K562 (cell line): Measurements from ENCODE around the gene SLC37A3. TPM values are rescaled to one million over a fixed set of nuclear protein-coding genes. Genes with fewer than 3 reads are reported as not detected.

Source experiments
- ATAC-seq: fragments of 200-7000 bp; cut with Tn5 transposase; 3 replicates; pipeline ENCODE4 v1.9.1; 2020; ENCODE audit warnings: moderate library complexity
- BruUV-seq: library from RNA; stranded (reverse); fragments of 400-500 nt; replicated peaks from 2 replicates; lab custom pipeline; 2021; lab: Mats Ljungman, UMichigan
- CTCF ChIA-PET: fragments of 300-600 bp; formaldehyde crosslinking; extraction: SDS; loops from one replicate; lab custom pipeline; 2021; ENCODE audit warnings: low intra/inter-chr PET ratio; lab: Yijun Ruan, JAX
- POLR2A ChIA-PET: fragments of 300-600, 350-650 bp; sonication (Branson Sonifier 250); formaldehyde crosslinking; extraction: SDS; loops from one replicate; lab custom pipeline; 2021; ENCODE audit warnings: antibody characterized with exemption, inconsistent platforms; lab: Yijun Ruan, JAX
- DNase-seq, 4 experiments: peaks; one replicate each; pipeline versions ENCODE4 v3.0.0 to v3.0.0-alpha.2; 2011 to 2018; ENCODE audit warnings: low spot score in 3 of 4, mixed read lengths in 3 of 4; ENCODE audit errors: extremely low read depth in 1 of 4
- FAIRE-seq: peaks from 2 replicates; lab custom pipeline; 2011; peaks lifted over from hg19 to GRCh38; lab: Jason Lieb, UNC
- H2AFZ ChIP-seq: 2 replicates; pipeline ENCODE4 v1.6.0; 2011; ENCODE audit warnings: low read depth, low read length, control low read depth, inconsistent platforms
- H3K27ac ChIP-seq: fragments of 200-600 bp; 3 replicates; pipeline ENCODE4 v1.8.0; 2011; ENCODE audit warnings: low read depth, mild to moderate bottlenecking, control low read depth, inconsistent platforms, low read length, moderate library complexity, mixed read lengths; ENCODE audit errors: extremely low read depth
- H3K27me3 ChIP-seq, 2 experiments: fragments of 300-600 bp in 1 of 2; 2 replicates in 1 of 2; 3 replicates in 1 of 2; pipeline versions ENCODE4 v1.6.0 to v1.8.0; 2011; ENCODE audit warnings: inconsistent platforms in 2 of 2, low read length in 2 of 2, mild to moderate bottlenecking in 1 of 2, mixed read lengths in 1 of 2, moderate library complexity in 1 of 2; ENCODE audit not compliant: control insufficient read depth in 2 of 2, insufficient read depth in 2 of 2
- H3K36me3 ChIP-seq: fragments of 300-600 bp; 3 replicates; pipeline ENCODE4 v1.8.0; 2011; ENCODE audit warnings: mild to moderate bottlenecking, low read length, inconsistent platforms; ENCODE audit not compliant: control insufficient read depth, insufficient read depth
- H3K4me1 ChIP-seq, 2 experiments: fragments of 200-600 bp in 1 of 2; replicated peaks in 1 of 2; 2 replicates in 1 of 2; 3 replicates in 1 of 2; pipeline versions ENCODE4 v1.5.1 to v1.8.0; 2011; ENCODE audit warnings: inconsistent platforms in 2 of 2, low read length in 2 of 2, mild to moderate bottlenecking in 1 of 2, mixed read lengths in 1 of 2, moderate library complexity in 1 of 2; ENCODE audit not compliant: control insufficient read depth in 2 of 2, insufficient read depth in 2 of 2
- H3K4me2 ChIP-seq: 2 replicates; pipeline ENCODE4 v1.6.1; 2011; ENCODE audit warnings: low read length, control low read depth, inconsistent platforms, mixed read lengths; ENCODE audit not compliant: insufficient read depth
- H3K4me3 ChIP-seq: fragments of 200-600 bp; sonication (generic), shearing (Covaris generic); 2 replicates; pipeline ENCODE4 v1.5.1; 2016; ENCODE audit warnings: control low read depth, inconsistent platforms
- H3K79me2 ChIP-seq: fragments of 200-600 bp; 3 replicates; pipeline ENCODE4 v1.8.0; 2011; ENCODE audit warnings: low read length, inconsistent platforms; ENCODE audit not compliant: control insufficient read depth, insufficient read depth
- H3K9ac ChIP-seq, 2 experiments: 2 replicates each; pipeline versions ENCODE4 v1.6.0 to v1.6.1; 2011; ENCODE audit warnings: low read depth in 2 of 2, low read length in 2 of 2, control low read depth in 1 of 2, inconsistent platforms in 1 of 2, mild to moderate bottlenecking in 1 of 2, mixed read lengths in 1 of 2; ENCODE audit not compliant: insufficient read depth in 1 of 2
- H3K9me1 ChIP-seq: one replicate; pipeline ENCODE4 v1.6.0; 2011; ENCODE audit warnings: inconsistent platforms, mild to moderate bottlenecking, low read length, moderate library complexity; ENCODE audit not compliant: control insufficient read depth, insufficient read depth
- H3K9me3 ChIP-seq: replicated peaks from 2 replicates; pipeline ENCODE4 v1.5.1; 2011; ENCODE audit warnings: low read depth, low read length, inconsistent platforms; ENCODE audit not compliant: control insufficient read depth, insufficient read depth
- H4K20me1 ChIP-seq: replicated peaks from 2 replicates; pipeline ENCODE4 v1.6.1; 2011; ENCODE audit warnings: low read length, inconsistent platforms, mixed read lengths; ENCODE audit not compliant: control insufficient read depth, insufficient read depth
- CBX2 ChIP-seq: fragments of 200-600 bp; sonication (generic); IDR thresholded peaks from one replicate; pipeline ENCODE4 v1.6.1; 2012; ENCODE audit warnings: mild to moderate bottlenecking, low read length, inconsistent platforms; ENCODE audit not compliant: insufficient read depth, poor library complexity, severe bottlenecking
- CLOCK ChIP-seq: fragments of 250-450 bp; sonication (Bioruptor Pico); IDR thresholded peaks from 2 replicates; pipeline ENCODE4 v1.4.0; 2020; ENCODE audit warnings: mild to moderate bottlenecking, moderate library complexity, borderline replicate concordance
- CREB1 ChIP-seq, 2 experiments: sonication (generic) in 1 of 2; formaldehyde crosslinking in 1 of 2; IDR thresholded peaks; 2 replicates each; pipeline versions ENCODE4 v1.6.1 to v1.8.0; 2012 to 2022; ENCODE audit warnings: inconsistent platforms in 1 of 2, mild to moderate bottlenecking in 1 of 2, missing genetic modification reagents in 1 of 2, moderate library complexity in 1 of 2
- CSDE1 ChIP-seq, 2 experiments: fragments of 450-650 bp; IDR thresholded peaks; 2 replicates each; pipeline ENCODE4 v1.6.1; 2016; ENCODE audit warnings: mild to moderate bottlenecking in 1 of 2
- CTBP1 ChIP-seq: fragments of 450-650 bp; IDR thresholded peaks from 2 replicates; pipeline ENCODE4 v1.6.1; 2016; ENCODE audit warnings: borderline replicate concordance
- ETV5 ChIP-seq: sonication (generic); formaldehyde crosslinking; IDR thresholded peaks from 2 replicates; pipeline ENCODE4 v1.4.0; 2020; ENCODE audit warnings: low read depth, mild to moderate bottlenecking, missing genetic modification reagents
- JUND ChIP-seq, 2 experiments: IDR thresholded peaks; 2 replicates in 1 of 2; 3 replicates in 1 of 2; pipeline ENCODE4 v1.6.1; 2011; ENCODE audit warnings: borderline replicate concordance in 2 of 2, low read depth in 2 of 2, low read length in 2 of 2, improper control_type of control experiment in 1 of 2, missing biosample characterization in 1 of 2, missing genetic modification characterization in 1 of 2, missing genetic modification reagents in 1 of 2
- RAD21 ChIP-seq, 2 experiments: fragments of 250-450 bp in 1 of 2; fragments of 450-650 bp in 1 of 2; sonication (Bioruptor Pico) in 1 of 2; formaldehyde crosslinking in 1 of 2; IDR thresholded peaks in 1 of 2; conservative IDR thresholded peaks in 1 of 2; 2 replicates each; pipeline versions ENCODE4 v1.4.0 to v1.8.0; 2020 to 2022; ENCODE audit warnings: mild to moderate bottlenecking in 2 of 2, moderate library complexity in 1 of 2
- RFX7 ChIP-seq: fragments of 250-450 bp; sonication (Bioruptor Pico); IDR thresholded peaks from 2 replicates; pipeline ENCODE4 v1.5.1; 2021; ENCODE audit warnings: mild to moderate bottlenecking
- SMC3 ChIP-seq: conservative IDR thresholded peaks from 2 replicates; pipeline ENCODE4 v1.6.1; 2011; ENCODE audit warnings: low read depth, low read length, improper control_type of control experiment; ENCODE audit not compliant: insufficient read depth
- STAG1 ChIP-seq: sonication (generic); formaldehyde crosslinking; IDR thresholded peaks from 2 replicates; pipeline ENCODE4 v1.5.0; 2020; ENCODE audit warnings: missing genetic modification reagents, borderline replicate concordance
- TCF15 ChIP-seq: fragments of 250-450 bp; sonication (Bioruptor Pico); IDR thresholded peaks from 2 replicates; pipeline ENCODE4 v1.8.0; 2022; ENCODE audit warnings: moderate library complexity, mild to moderate bottlenecking, inconsistent platforms
- ZBTB7A ChIP-seq: IDR thresholded peaks from 2 replicates; pipeline ENCODE4 v1.6.1; 2011; ENCODE audit warnings: low read depth, mild to moderate bottlenecking, low read length, moderate library complexity, borderline replicate concordance; ENCODE audit not compliant: control insufficient read depth
- ZNF175 ChIP-seq: fragments of 200-800 bp; sonication (Bioruptor generic); IDR thresholded peaks from 2 replicates; pipeline ENCODE4 v1.6.1; 2016; ENCODE audit warnings: low read depth, mild to moderate bottlenecking, missing genetic modification characterization, missing compliant biosample characterization
- ZNF280B ChIP-seq: fragments of 250-450 bp; sonication (Bioruptor Pico); IDR thresholded peaks from 2 replicates; pipeline ENCODE4 v1.5.1; 2021; ENCODE audit warnings: mild to moderate bottlenecking
- WGBS: fragments of 100-300 bp; shearing (Covaris generic); methylation state at CpG from one replicate; pipeline ENCODE4 v1.1.6; 2016; ENCODE audit warnings: low coverage, mixed read lengths; ENCODE audit not compliant: insufficient coverage; ENCODE audit errors: missing lambda C conversion rate; 5-methylcytosine and 5-hydroxymethylcytosine counted together
- in situ Hi-C: fragments of 300-500 bp; cut with MboI; formaldehyde crosslinking; loops from 4 replicates; pipeline ENCODE4 v1.15.0; 2018; ENCODE audit warnings: inconsistent platforms, mixed read lengths
- intact Hi-C: fragments of 100-400 bp; cut with micrococcal nuclease; formaldehyde crosslinking; loops from 2 replicates; pipeline ENCODE4 v1.14.2; 2022
- polyA plus RNA-seq, 8 experiments: library from polyadenylated mRNA; depleted of rRNA in 4 of 8; stranded (reverse) in 5 of 8; unstranded in 3 of 8; fragments of >200 nt; fragmentation: Nextera tagmentation in 2 of 8; fragmentation: Illumina TruSeq in 1 of 8; extraction: Ambion mirVana in 2 of 8; extraction: Trizol in 1 of 8; gene quantifications; 2 replicates each; pipeline versions ENCODE4 v1.2.1 to v1.2.3, GENCODE V29; 2011 to 2014; ENCODE audit warnings: inconsistent platforms in 1 of 8, missing spikeins in 1 of 8
- total RNA-seq, 7 experiments: library from RNA; depleted of rRNA in 6 of 7; stranded (reverse); fragments of >200 nt in 6 of 7; fragmentation: Illumina TruSeq in 2 of 7; extraction: Trizol in 2 of 7; gene quantifications; 2 replicates each; pipeline versions ENCODE4 v1.2.1 to v1.2.3, GENCODE V29; 2011 to 2021; ENCODE audit warnings: low replicate concordance in 1 of 7

The SLC37A3 gene
- total and polyA plus RNA-seq, 9 of the 15 experiments (the other 6 are each of a cell fraction or from before 2014, with no cell fraction given) = 11.7 to 59.1 (median 26.8) TPM

GRCh38 chr7:140304191-140304799 is 94.0 kb downstream of the SLC37A3 start:
- Histone ChIP-seq H3K9ac (no peak overlapping the region), H2AFZ (no peak overlapping the region), H3K9me1 (no peaks in the 10 kb centered on the region), H3K4me1 (no peaks in the 10 kb centered on the region), H3K36me3 (no peaks in the 10 kb centered on the region), H3K9me3 (no peaks in the 10 kb centered on the region), H3K27ac (no peak overlapping the region), H3K4me3 (no peak overlapping the region), H3K4me2 (no peak overlapping the region), H4K20me1 (no peaks in the 10 kb centered on the region), H3K27me3 (no peaks in the 10 kb centered on the region), H3K79me2 (no peaks in the 10 kb centered on the region)
- intact Hi-C loops = loop anchor here (1.0 to 2.0 kb wide), 2 partner anchors 129 to 301 kb away; no protein-coding TSS in a partner anchor
- in situ Hi-C loops = no loop called here
- peak; percentile 89 for ATAC-seq
- BruUV-seq = no TSS peak
- WGBS = 43% methylated on average over 2 of the region's 3 CpGs
- ChIA-PET POLR2A (interaction anchor here (1.2 kb wide), 2 partner anchors 15 to 127 kb away, joined by 3 to 4 read pairs; no protein-coding TSS in a partner anchor), CTCF (interaction anchor here (0.8 to 2.7 kb wide), 3 partner anchors 23 to 303 kb away, joined by 3 to 10 read pairs (median 3); no protein-coding TSS in a partner anchor)
- peak in 3 of 4 experiments; percentile 44 to 72 (median 72) for DNase-seq
- FAIRE-seq = peak; percentile 23
- TF ChIP-seq ETV5 (CRISPR knock-in tag) (no peak), CSDE1 (IDR thresholded peaks at IDR 0.05) (no peak), STAG1 (CRISPR knock-in tag) (peak; percentile 69; the same call in 1 of the 2 replicates), ZBTB7A (no peak), RFX7 (peak; percentile 29; the same call in 1 of the 2 replicates), CBX2 (no peak), CLOCK (CRISPR knock-in tag) (no peak), TCF15 (CRISPR knock-in tag) (no peak), SMC3 (peak; percentile 60; the same call in 1 of the 2 replicates), ZNF175 (CRISPR knock-in tag) (no peak), CREB1 (IDR thresholded peaks at IDR 0.05) (no peak), CREB1 (CRISPR knock-in tag; IDR thresholded peaks at IDR 0.05) (peak; percentile 39; the same call in 1 of the 2 replicates), CTBP1 (peak; percentile 28; the same call in 1 of the 2 replicates), ZNF280B (CRISPR knock-in tag) (no peak), JUND (IDR thresholded peaks at IDR 0.05; ENCODE audit: borderline replicate concordance, low read depth, low read length) (no peak), JUND (tag; IDR thresholded peaks at IDR 0.05; ENCODE audit: borderline replicate concordance, low read depth, low read length) (0 out of 3 replicates have a peak, but pooled peaks have one; percentile 28), RAD21 (CRISPR knock-in tag; conservative IDR thresholded peaks at IDR 0.05 in 1 of 2, IDR thresholded peaks at IDR 0.05 in 1 of 2) (peak; percentile 91)
